ENCODE measurements around the gene CCDC195. TPM values are rescaled to one million over a fixed set of nuclear protein-coding genes. Genes with fewer than 3 reads are reported as not detected.

The CCDC195 gene
- total RNA-seq, 3 donors from 2014 or later, result not detected

- H3K36me3 ChIP-seq, result no peaks in the 10 kb centered on the region
- H3K4me1 ChIP-seq, result no peaks in the 10 kb centered on the region
- no peak overlapping the region for H3K4me3 ChIP-seq
- no peaks in the 10 kb centered on the region for H3K9me3 ChIP-seq
- H3K27ac ChIP-seq, result no peak overlapping the region
- no peaks in the 10 kb centered on the region for H3K27me3 ChIP-seq
- no peak for DNase-seq (ENCODE audit: low spot score in 2 of 2)
- TF ChIP-seq POLR2A (IDR thresholded peaks at IDR 0.05) (no peak), POLR2AphosphoS5 (IDR thresholded peaks at IDR 0.05) (no peak), CTCF (IDR thresholded peaks at IDR 0.05) (no peak)
- intact Hi-C loops (cut with DNase I; ENCODE audit: low total_unique reads), result no loop called here
Measured at GRCh38 chr2:224691563-224691962, 24.6 kb downstream of the CCDC195 start.

GRCh38 chr2:224690868-224691267, 25.3 kb downstream of the CCDC195 start:
- intact Hi-C loops (cut with DNase I; ENCODE audit: low total_unique reads), result no loop called here
- Histone ChIP-seq H3K4me1 (no peaks in the 10 kb centered on the region), H3K27me3 (no peaks in the 10 kb centered on the region), H3K27ac (no peak overlapping the region), H3K36me3 (no peaks in the 10 kb centered on the region), H3K9me3 (no peaks in the 10 kb centered on the region), H3K4me3 (no peak overlapping the region)
- TF ChIP-seq POLR2AphosphoS5 (IDR thresholded peaks at IDR 0.05) (no peak), POLR2A (IDR thresholded peaks at IDR 0.05) (no peak), CTCF (IDR thresholded peaks at IDR 0.05) (no peak)
- no peak for DNase-seq (ENCODE audit: low spot score in 2 of 2)

GRCh38 chr2:224689539-224689938, 26.6 kb downstream of the CCDC195 start:
- H3K36me3 ChIP-seq, result no peaks in the 10 kb centered on the region
- H3K27ac ChIP-seq, result no peak overlapping the region
- no peak for TF ChIP-seq CTCF (IDR thresholded peaks at IDR 0.05)
- no peak for TF ChIP-seq POLR2A (IDR thresholded peaks at IDR 0.05)
- TF ChIP-seq POLR2AphosphoS5 (IDR thresholded peaks at IDR 0.05), result no peak
- no peaks in the 10 kb centered on the region for H3K27me3 ChIP-seq
- intact Hi-C loops (cut with DNase I; ENCODE audit: low total_unique reads), result no loop called here
- no peaks in the 10 kb centered on the region for H3K9me3 ChIP-seq
- no peaks in the 10 kb centered on the region for H3K4me1 ChIP-seq
- no peak overlapping the region for H3K4me3 ChIP-seq
- DNase-seq (ENCODE audit: low spot score in 2 of 2), result no peak

GRCh38 chr2:224688997-224689396, 27.2 kb downstream of the CCDC195 start:
- TF ChIP-seq POLR2A (IDR thresholded peaks at IDR 0.05) (no peak), CTCF (IDR thresholded peaks at IDR 0.05) (no peak), POLR2AphosphoS5 (IDR thresholded peaks at IDR 0.05) (no peak)
- Histone ChIP-seq H3K4me3 (no peak overlapping the region), H3K36me3 (no peaks in the 10 kb centered on the region), H3K27ac (no peak overlapping the region), H3K9me3 (no peaks in the 10 kb centered on the region), H3K4me1 (no peaks in the 10 kb centered on the region), H3K27me3 (no peaks in the 10 kb centered on the region)
- intact Hi-C loops (cut with DNase I; ENCODE audit: low total_unique reads), result no loop called here
- no peak for DNase-seq (ENCODE audit: low spot score in 2 of 2)

GRCh38 chr2:224687156-224687555, 29.0 kb downstream of the CCDC195 start:
- H3K27ac ChIP-seq, result no peak overlapping the region
- H3K4me3 ChIP-seq, result no peak overlapping the region
- TF ChIP-seq POLR2A (IDR thresholded peaks at IDR 0.05) (no peak), POLR2AphosphoS5 (IDR thresholded peaks at IDR 0.05) (no peak)
- no peaks in the 10 kb centered on the region for H3K27me3 ChIP-seq
- intact Hi-C loops (cut with DNase I; ENCODE audit: low total_unique reads), result no loop called here
- H3K4me1 ChIP-seq, result no peaks in the 10 kb centered on the region
- no peak for DNase-seq (ENCODE audit: low spot score in 2 of 2)
- no peaks in the 10 kb centered on the region for H3K36me3 ChIP-seq
- no peaks in the 10 kb centered on the region for H3K9me3 ChIP-seq

GRCh38 chr2:224685121-224685520, 31.0 kb downstream of the CCDC195 start:
- no peak overlapping the region for H3K27ac ChIP-seq
- TF ChIP-seq POLR2AphosphoS5 (IDR thresholded peaks at IDR 0.05) (no peak), CTCF (IDR thresholded peaks at IDR 0.05) (no peak), POLR2A (IDR thresholded peaks at IDR 0.05) (no peak)
- no peaks in the 10 kb centered on the region for H3K36me3 ChIP-seq
- DNase-seq (ENCODE audit: low spot score in 2 of 2), result no peak
- intact Hi-C loops (cut with DNase I; ENCODE audit: low total_unique reads), result no loop called here
- H3K4me3 ChIP-seq, result no peak overlapping the region
- H3K4me1 ChIP-seq, result no peaks in the 10 kb centered on the region
- no peaks in the 10 kb centered on the region for H3K27me3 ChIP-seq
- H3K9me3 ChIP-seq, result no peaks in the 10 kb centered on the region

Measured in breast epithelium (tissue), 4 donors.